HG03469 (cell line): ENCODE measurements around the gene EIF4G1.

Experiments
- ATAC-seq: cut with Tn5 transposase; IDR thresholded peaks from one replicate; pipeline ENCODE4 v1.9.1; 2021; ENCODE audit warnings: mild to moderate bottlenecking, moderate library complexity, moderate number of reproducible peaks; ENCODE audit not compliant: unreplicated experiment

The EIF4G1 gene

DNA sequence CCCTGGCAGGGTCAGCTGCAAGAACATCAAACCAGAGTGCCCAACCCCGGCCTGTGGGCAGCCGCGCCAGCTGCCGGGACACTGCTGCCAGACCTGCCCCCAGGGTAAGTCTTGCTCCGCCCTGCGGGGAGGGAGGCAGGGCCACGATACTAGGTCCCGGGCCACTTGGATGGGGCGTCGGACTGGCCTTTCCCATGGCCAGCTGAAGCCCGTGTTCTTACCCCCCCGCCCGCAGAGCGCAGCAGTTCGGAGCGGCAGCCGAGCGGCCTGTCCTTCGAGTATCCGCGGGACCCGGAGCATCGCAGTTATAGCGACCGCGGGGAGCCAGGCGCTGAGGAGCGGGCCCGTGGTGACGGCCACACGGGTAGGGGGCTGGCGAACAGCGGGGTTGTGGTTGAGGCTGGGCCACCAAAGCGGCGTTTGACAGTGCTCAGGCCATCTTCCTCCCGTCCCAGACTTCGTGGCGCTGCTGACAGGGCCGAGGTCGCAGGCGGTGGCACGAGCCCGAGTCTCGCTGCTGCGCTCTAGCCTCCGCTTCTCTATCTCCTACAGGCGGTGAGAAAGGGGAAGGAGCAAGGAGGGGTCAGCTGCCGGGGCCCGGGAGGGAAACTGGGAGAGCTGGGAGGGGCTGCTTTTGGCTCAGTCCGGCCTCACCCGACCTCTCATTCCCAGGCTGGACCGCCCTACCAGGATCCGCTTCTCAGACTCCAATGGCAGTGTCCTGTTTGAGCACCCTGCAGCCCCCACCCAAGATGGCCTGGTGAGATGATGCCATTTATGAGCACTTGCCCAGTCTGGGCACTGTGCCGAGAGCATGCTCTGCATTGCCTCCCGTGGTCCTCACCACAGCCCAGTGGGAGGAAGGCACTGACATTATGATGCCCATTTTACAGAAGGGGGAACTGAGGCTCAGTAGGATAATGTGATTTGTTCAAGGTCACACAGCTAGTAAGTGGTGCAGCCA is 67.1 kb downstream of the EIF4G1 start:
- ATAC-seq: no peak

DNA sequence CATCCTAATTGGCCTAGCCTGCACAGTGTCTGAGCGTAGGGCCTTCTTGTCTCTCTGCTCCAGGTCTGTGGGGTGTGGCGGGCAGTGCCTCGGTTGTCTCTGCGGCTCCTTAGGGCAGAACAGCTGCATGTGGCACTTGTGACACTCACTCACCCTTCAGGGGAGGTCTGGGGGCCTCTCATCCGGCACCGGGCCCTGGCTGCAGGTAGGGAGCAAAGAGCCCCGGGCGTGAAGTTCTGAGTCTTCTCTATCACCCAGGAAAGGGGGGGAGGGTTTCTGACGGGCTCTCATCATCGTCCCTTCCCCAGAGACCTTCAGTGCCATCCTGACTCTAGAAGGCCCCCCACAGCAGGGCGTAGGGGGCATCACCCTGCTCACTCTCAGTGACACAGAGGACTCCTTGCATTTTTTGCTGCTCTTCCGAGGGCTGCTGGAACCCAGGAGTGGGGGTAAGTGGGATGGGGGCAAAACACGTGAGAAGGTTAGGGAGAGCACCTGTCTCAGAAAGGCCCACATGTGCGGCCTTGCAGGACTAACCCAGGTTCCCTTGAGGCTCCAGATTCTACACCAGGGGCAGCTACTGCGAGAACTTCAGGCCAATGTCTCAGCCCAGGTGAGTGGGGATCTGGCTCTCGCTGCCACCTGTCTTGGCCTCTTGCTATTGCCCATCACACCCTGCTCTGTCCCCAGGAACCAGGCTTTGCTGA is 68.1 kb downstream of the EIF4G1 start:
- ATAC-seq: no peak

DNA sequence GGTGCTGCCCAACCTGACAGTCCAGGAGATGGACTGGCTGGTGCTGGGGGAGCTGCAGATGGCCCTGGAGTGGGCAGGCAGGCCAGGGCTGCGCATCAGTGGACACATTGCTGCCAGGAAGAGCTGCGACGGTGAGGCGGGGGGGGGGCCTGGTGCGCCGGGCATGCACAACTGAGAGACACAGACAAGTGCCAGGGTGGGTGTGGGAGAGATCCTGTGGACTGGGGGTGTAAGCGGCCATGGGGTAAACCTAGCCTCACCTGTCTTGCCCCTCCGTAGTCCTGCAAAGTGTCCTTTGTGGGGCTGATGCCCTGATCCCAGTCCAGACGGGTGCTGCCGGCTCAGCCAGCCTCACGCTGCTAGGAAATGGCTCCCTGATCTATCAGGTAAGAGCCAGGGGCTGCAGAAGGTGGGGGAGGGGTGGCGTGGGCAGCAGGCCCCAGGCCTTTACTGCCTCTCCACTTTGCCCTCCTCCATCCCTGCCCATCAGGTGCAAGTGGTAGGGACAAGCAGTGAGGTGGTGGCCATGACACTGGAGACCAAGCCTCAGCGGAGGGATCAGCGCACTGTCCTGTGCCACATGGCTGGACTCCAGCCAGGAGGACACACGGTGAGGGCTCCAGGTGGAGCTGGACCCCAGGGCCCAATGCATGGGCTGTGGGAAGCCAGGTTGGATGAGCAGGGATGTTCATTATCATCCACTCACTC is 68.8 kb downstream of the EIF4G1 start:
- ATAC-seq: no peak

DNA sequence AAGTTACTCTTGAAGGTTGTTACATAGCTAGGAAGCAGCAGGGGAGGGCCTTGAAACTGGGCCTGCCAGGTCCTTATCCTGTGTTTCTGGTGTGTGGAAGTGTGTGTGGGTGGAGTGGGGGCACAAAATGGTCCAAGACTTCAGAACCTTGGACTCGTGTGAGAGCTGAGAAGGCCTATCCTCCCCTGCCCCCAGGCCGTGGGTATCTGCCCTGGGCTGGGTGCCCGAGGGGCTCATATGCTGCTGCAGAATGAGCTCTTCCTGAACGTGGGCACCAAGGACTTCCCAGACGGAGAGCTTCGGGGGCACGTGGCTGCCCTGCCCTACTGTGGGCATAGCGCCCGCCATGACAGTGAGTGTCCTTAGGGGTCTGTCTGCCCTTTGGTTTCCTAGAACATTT is 69.9 kb downstream of the EIF4G1 start:
- ATAC-seq: no peak
